ENCODE data around the gene CDHR2.

The CDHR2 gene

DNA sequence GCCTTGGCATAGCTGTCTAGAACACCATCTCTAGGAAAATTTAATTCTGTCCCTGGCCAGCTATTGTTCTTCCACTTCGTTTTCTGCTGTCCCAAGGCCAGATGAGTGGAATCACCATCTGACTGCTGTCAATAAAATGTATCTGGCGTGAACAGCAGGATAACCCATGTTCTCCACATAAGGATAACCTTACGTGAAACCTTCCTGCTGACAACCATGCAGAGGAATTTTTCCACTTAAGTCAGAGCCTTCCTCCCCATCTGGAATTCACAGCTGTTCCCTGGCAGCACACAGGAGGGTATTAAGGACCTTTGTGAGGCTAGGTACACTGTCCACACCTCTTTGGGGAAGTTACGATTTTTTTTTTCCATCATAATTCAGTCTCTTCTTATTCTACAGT, 40.5 kb upstream of the CDHR2 start:
- peaks cover 42% of the 10 kb centered on the region for H3K36me3 ChIP-seq

GRCh38 chr5:176513788-176514187, 35.4 kb upstream of the CDHR2 start:
- Histone ChIP-seq H3K4me3 (ENCODE audit: low read depth, low read length) (no peak overlapping the region), H3K27me3 (ENCODE audit: insufficient read depth, low read depth, severe bottlenecking) (no peaks in the 10 kb centered on the region), H3K27ac (no peak overlapping the region), H3K9me3 (ENCODE audit: severe bottlenecking) (no peaks in the 10 kb centered on the region), H3K36me3 (peaks cover 7% of the 10 kb centered on the region; the same call in 1 of the 2 replicates)
- DNase-seq: no peak
- TF ChIP-seq, protein P1, sequence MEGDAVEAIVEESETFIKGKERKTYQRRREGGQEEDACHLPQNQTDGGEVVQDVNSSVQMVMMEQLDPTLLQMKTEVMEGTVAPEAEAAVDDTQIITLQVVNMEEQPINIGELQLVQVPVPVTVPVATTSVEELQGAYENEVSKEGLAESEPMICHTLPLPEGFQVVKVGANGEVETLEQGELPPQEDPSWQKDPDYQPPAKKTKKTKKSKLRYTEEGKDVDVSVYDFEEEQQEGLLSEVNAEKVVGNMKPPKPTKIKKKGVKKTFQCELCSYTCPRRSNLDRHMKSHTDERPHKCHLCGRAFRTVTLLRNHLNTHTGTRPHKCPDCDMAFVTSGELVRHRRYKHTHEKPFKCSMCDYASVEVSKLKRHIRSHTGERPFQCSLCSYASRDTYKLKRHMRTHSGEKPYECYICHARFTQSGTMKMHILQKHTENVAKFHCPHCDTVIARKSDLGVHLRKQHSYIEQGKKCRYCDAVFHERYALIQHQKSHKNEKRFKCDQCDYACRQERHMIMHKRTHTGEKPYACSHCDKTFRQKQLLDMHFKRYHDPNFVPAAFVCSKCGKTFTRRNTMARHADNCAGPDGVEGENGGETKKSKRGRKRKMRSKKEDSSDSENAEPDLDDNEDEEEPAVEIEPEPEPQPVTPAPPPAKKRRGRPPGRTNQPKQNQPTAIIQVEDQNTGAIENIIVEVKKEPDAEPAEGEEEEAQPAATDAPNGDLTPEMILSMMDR (IDR thresholded peaks at IDR 0.05; ENCODE audit: low read depth, low read length): no peak

More for the DNA sequence above, 40.5 kb upstream of the CDHR2 start:
- no peak overlapping the region for H3K27ac ChIP-seq
- no peaks in the 10 kb centered on the region for H3K9me3 ChIP-seq (ENCODE audit: severe bottlenecking)
- no peak for DNase-seq
- no peak overlapping the region for H3K4me3 ChIP-seq (ENCODE audit: low read depth, low read length)
- TF ChIP-seq, protein P1 (IDR thresholded peaks at IDR 0.05; ENCODE audit: low read depth, low read length): no peak
- H3K27me3 ChIP-seq (ENCODE audit: insufficient read depth, low read depth, severe bottlenecking): no peaks in the 10 kb centered on the region

GRCh38 chr5:176514244-176514950, 34.7 kb upstream of the CDHR2 start:
- no peaks in the 10 kb centered on the region for H3K9me3 ChIP-seq (ENCODE audit: severe bottlenecking)
- no peak overlapping the region for H3K27ac ChIP-seq
- TF ChIP-seq, protein P1 (IDR thresholded peaks at IDR 0.05; ENCODE audit: low read depth, low read length): no peak

GRCh38 chr5:176515396-176515795, 33.7 kb upstream of the CDHR2 start:
- Histone ChIP-seq H3K4me3 (ENCODE audit: low read depth, low read length) (no peak overlapping the region), H3K36me3 (no peaks in the 10 kb centered on the region), H3K9me3 (ENCODE audit: severe bottlenecking) (no peaks in the 10 kb centered on the region), H3K27ac (no peak overlapping the region), H3K27me3 (ENCODE audit: insufficient read depth, low read depth, severe bottlenecking) (no peaks in the 10 kb centered on the region)
- no peak for DNase-seq
- TF ChIP-seq, protein P1 (IDR thresholded peaks at IDR 0.05; ENCODE audit: low read depth, low read length): no peak

More at GRCh38 chr5:176514244-176514950, 34.7 kb upstream of the CDHR2 start:
- no peaks in the 10 kb centered on the region for H3K27me3 ChIP-seq (ENCODE audit: insufficient read depth, low read depth, severe bottlenecking)
- no peak overlapping the region for H3K4me3 ChIP-seq (ENCODE audit: low read depth, low read length)
- no peak for DNase-seq
- peaks cover 3% of the 10 kb centered on the region; the same call in 1 of the 2 replicates for H3K36me3 ChIP-seq

- DNase-seq: no peak
- H3K27me3 ChIP-seq (ENCODE audit: insufficient read depth, low read depth, severe bottlenecking): no peaks in the 10 kb centered on the region
- TF ChIP-seq, protein P1 (IDR thresholded peaks at IDR 0.05; ENCODE audit: low read depth, low read length): no peak
- no peaks in the 10 kb centered on the region for H3K9me3 ChIP-seq (ENCODE audit: severe bottlenecking)
- H3K4me3 ChIP-seq (ENCODE audit: low read depth, low read length): no peak overlapping the region
- no peak overlapping the region for H3K27ac ChIP-seq
- H3K36me3 ChIP-seq: no peaks in the 10 kb centered on the region
Observed at GRCh38 chr5:176517053-176517661, 32.0 kb upstream of the CDHR2 start.

Measured in WERI-Rb-1 (cell line).